HepG2 (cell line): Measurements from ENCODE around the gene C2orf76. TPM values are rescaled to one million over a fixed set of nuclear protein-coding genes. Genes with fewer than 3 reads are reported as not detected.

Source experiments
- ADNP ChIP-seq: sonication (generic); formaldehyde crosslinking; IDR thresholded peaks from 2 replicates; pipeline ENCODE4 v1.4.0; 2020; ENCODE audit warnings: missing genetic modification reagents
- CTCF ChIP-seq: sonication (generic); formaldehyde crosslinking; IDR thresholded peaks from 2 replicates; pipeline ENCODE4 v1.5.0; 2020; ENCODE audit warnings: mild to moderate bottlenecking, missing genetic modification reagents, moderate library complexity
- DZIP1 ChIP-seq: sonication (generic); formaldehyde crosslinking; IDR thresholded peaks from 2 replicates; pipeline ENCODE4 v1.5.0; 2020; ENCODE audit warnings: mild to moderate bottlenecking, missing genetic modification reagents
- FOXK1 ChIP-seq: sonication (generic); formaldehyde crosslinking; IDR thresholded peaks from 2 replicates; pipeline ENCODE4 v1.4.0; 2020; ENCODE audit warnings: low read depth, missing genetic modification reagents, borderline replicate concordance
- GABPB1 ChIP-seq: IDR thresholded peaks from 2 replicates; pipeline ENCODE4 v1.6.1; 2016; ENCODE audit warnings: mild to moderate bottlenecking, missing genetic modification reagents, moderate library complexity, missing compliant biosample characterization
- HDAC2 ChIP-seq: sonication (generic); formaldehyde crosslinking; IDR thresholded peaks from 2 replicates; pipeline ENCODE4 v1.4.0; 2020; ENCODE audit warnings: missing genetic modification reagents
- KLF6 ChIP-seq: IDR thresholded peaks from 2 replicates; pipeline ENCODE4 v1.8.0; 2016; ENCODE audit warnings: missing biosample characterization, missing genetic modification reagents
- RCOR2 ChIP-seq: IDR thresholded peaks from 2 replicates; pipeline ENCODE4 v1.6.1; 2016; ENCODE audit warnings: missing biosample characterization, missing genetic modification reagents
- REPIN1 ChIP-seq: sonication (generic); formaldehyde crosslinking; IDR thresholded peaks from 2 replicates; pipeline ENCODE4 v1.8.0; 2022; ENCODE audit warnings: missing genetic modification reagents, low read depth, mild to moderate bottlenecking, borderline replicate concordance
- RFX3 ChIP-seq: IDR thresholded peaks from 2 replicates; pipeline ENCODE4 v1.6.1; 2016; ENCODE audit warnings: missing biosample characterization, missing genetic modification reagents
- TBL1XR1 ChIP-seq: fragments of 150-350 bp; IDR thresholded peaks from 2 replicates; pipeline ENCODE4 v1.6.1; 2014; ENCODE audit warnings: borderline replicate concordance, low read length; ENCODE audit not compliant: partially characterized antibody
- YEATS4 ChIP-seq: sonication (generic); formaldehyde crosslinking; IDR thresholded peaks from 2 replicates; pipeline ENCODE4 v1.4.0; 2020; ENCODE audit warnings: missing genetic modification reagents, borderline replicate concordance
- ZMAT3 ChIP-seq: sonication (generic); formaldehyde crosslinking; conservative IDR thresholded peaks from 2 replicates; pipeline ENCODE4 v1.7.0; 2021; ENCODE audit warnings: missing genetic modification reagents
- ZMYM2 ChIP-seq: sonication (generic); formaldehyde crosslinking; IDR thresholded peaks from 2 replicates; pipeline ENCODE4 v1.8.0; 2022; ENCODE audit warnings: mild to moderate bottlenecking, missing genetic modification reagents
- ZNF335 ChIP-seq: sonication (generic); formaldehyde crosslinking; IDR thresholded peaks from 2 replicates; pipeline ENCODE4 v1.4.0; 2020; ENCODE audit warnings: missing genetic modification reagents
- ZNF33B ChIP-seq: sonication (generic); formaldehyde crosslinking; IDR thresholded peaks from 2 replicates; pipeline ENCODE4 v1.5.1; 2020; ENCODE audit warnings: mild to moderate bottlenecking, missing genetic modification reagents
- ZNF629 ChIP-seq: sonication (generic); formaldehyde crosslinking; conservative IDR thresholded peaks from 2 replicates; pipeline ENCODE4 v1.5.0; 2020; ENCODE audit warnings: missing genetic modification reagents
- ZNF644 ChIP-seq: IDR thresholded peaks from 2 replicates; pipeline ENCODE4 v1.6.1; 2016; ENCODE audit warnings: low read depth
- ZNF720 ChIP-seq: sonication (generic); formaldehyde crosslinking; IDR thresholded peaks from 2 replicates; pipeline ENCODE4 v1.4.0; 2020; ENCODE audit warnings: missing genetic modification reagents
- ZNF782 ChIP-seq: sonication (generic); formaldehyde crosslinking; IDR thresholded peaks from 2 replicates; pipeline ENCODE4 v1.4.0; 2020; ENCODE audit warnings: missing genetic modification reagents, mild to moderate bottlenecking, borderline replicate concordance
- ZNF816 ChIP-seq: sonication (generic); formaldehyde crosslinking; IDR thresholded peaks from 2 replicates; pipeline ENCODE4 v1.8.0; 2022; ENCODE audit warnings: missing genetic modification reagents, mild to moderate bottlenecking, borderline replicate concordance
- ZUFSP ChIP-seq: sonication (generic); formaldehyde crosslinking; IDR thresholded peaks from 2 replicates; pipeline ENCODE4 v1.9.0; 2021; ENCODE audit warnings: missing genetic modification reagents, mild to moderate bottlenecking, borderline replicate concordance
- polyA plus RNA-seq, 8 experiments: library from polyadenylated mRNA; depleted of rRNA in 3 of 8; stranded (reverse) in 7 of 8; unstranded in 1 of 8; fragments of >200 nt; fragmentation: Illumina TruSeq in 4 of 8; extraction: Trizol in 4 of 8; gene quantifications; 2 replicates each; pipeline versions ENCODE4 v1.2.1 to v1.2.3, GENCODE V29; 2011 to 2016; ENCODE audit warnings: low read depth in 4 of 8, missing spikeins in 1 of 8, mixed read lengths in 1 of 8; ENCODE audit not compliant: insufficient read depth in 1 of 8
- total RNA-seq, 5 experiments: library from RNA; depleted of rRNA; stranded (reverse); fragments of >200 nt; fragmentation: Illumina TruSeq; extraction: Trizol; gene quantifications; 2 replicates each; pipeline ENCODE4 v1.2.3, GENCODE V29; 2016; ENCODE audit warnings: low read depth in 1 of 5

Gene C2orf76
- total and polyA plus RNA-seq, 2 of the 13 experiments (the other 11 are each of a cell fraction or from before 2014, with no cell fraction given), result 7.7 to 8.5 TPM

- TF ChIP-seq FOXK1 (CRISPR knock-in tag), result no peak
- no peak for TF ChIP-seq ZNF335 (CRISPR knock-in tag)
- TF ChIP-seq ZUFSP (CRISPR knock-in tag), result 0 out of 2 replicates have a peak, but pooled peaks have one; percentile 49
- TF ChIP-seq ADNP, result peak; percentile 86
- no peak for TF ChIP-seq ZNF33B
- TF ChIP-seq ZMYM2 (CRISPR knock-in tag), result peak; percentile 79; the same call in 1 of the 2 replicates
- no peak for TF ChIP-seq GABPB1 (CRISPR knock-in tag)
- TF ChIP-seq ZMAT3, result 0 out of 2 replicates have a peak, but pooled peaks have one; percentile 20
- TF ChIP-seq KLF6 (CRISPR knock-in tag), result no peak
- TF ChIP-seq HDAC2 (CRISPR knock-in tag), result 0 out of 2 replicates have a peak, but pooled peaks have one; percentile 36
- TF ChIP-seq TBL1XR1, result no peak
- TF ChIP-seq DZIP1 (CRISPR knock-in tag), result no peak
- peak; percentile 99 for TF ChIP-seq ZNF629 (CRISPR knock-in tag)
- TF ChIP-seq ZNF816, result 0 out of 2 replicates have a peak, but pooled peaks have one; percentile 24
- no peak for TF ChIP-seq ZNF782 (CRISPR knock-in tag)
- no peak for TF ChIP-seq RFX3 (CRISPR knock-in tag)
- TF ChIP-seq RCOR2 (CRISPR knock-in tag), result peak; percentile 91
- TF ChIP-seq REPIN1 (CRISPR knock-in tag), result no peak
- no peak for TF ChIP-seq CTCF (CRISPR knock-in tag)
- no peak for TF ChIP-seq YEATS4
- no peak for TF ChIP-seq ZNF720 (CRISPR knock-in tag)
- TF ChIP-seq ZNF644 (CRISPR knock-in tag), result 0 out of 2 replicates have a peak, but pooled peaks have one; percentile 8
These were observed 75.0 kb downstream of the C2orf76 start (continued) for GRCh38 chr2:119291588-119292167.
